ENCODE measurements around the gene FAHD2B.
"Not testable (repeated sequence)": the region's sequence is repeated elsewhere in the genome, so short reads cannot be mapped to it uniquely, and the experiment has no call there.

DNA sequence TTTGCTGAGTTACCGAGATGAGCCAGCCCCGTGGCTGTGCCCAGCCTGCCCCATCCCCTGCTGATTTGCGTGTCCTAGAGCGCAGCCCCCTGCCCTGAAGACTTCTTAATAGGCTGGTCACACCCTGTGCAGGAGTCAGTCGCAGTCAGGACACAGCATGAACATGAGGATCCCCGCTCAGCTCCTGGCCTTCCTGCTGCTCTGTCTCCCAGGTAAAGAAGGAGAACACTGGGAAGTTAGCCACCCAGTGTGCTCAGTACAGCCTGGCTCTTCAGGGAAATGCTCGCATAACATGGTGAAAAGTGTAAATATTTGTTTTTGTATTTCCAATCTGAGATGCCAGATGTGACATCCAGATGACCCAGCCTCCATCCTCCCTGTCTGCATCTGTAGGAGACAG, 34.9 kb downstream of the FAHD2B start:
- TF ChIP-seq, protein P1, sequence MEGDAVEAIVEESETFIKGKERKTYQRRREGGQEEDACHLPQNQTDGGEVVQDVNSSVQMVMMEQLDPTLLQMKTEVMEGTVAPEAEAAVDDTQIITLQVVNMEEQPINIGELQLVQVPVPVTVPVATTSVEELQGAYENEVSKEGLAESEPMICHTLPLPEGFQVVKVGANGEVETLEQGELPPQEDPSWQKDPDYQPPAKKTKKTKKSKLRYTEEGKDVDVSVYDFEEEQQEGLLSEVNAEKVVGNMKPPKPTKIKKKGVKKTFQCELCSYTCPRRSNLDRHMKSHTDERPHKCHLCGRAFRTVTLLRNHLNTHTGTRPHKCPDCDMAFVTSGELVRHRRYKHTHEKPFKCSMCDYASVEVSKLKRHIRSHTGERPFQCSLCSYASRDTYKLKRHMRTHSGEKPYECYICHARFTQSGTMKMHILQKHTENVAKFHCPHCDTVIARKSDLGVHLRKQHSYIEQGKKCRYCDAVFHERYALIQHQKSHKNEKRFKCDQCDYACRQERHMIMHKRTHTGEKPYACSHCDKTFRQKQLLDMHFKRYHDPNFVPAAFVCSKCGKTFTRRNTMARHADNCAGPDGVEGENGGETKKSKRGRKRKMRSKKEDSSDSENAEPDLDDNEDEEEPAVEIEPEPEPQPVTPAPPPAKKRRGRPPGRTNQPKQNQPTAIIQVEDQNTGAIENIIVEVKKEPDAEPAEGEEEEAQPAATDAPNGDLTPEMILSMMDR (IDR thresholded peaks at IDR 0.05): not testable (repeated sequence)
- TF ChIP-seq POLR2A (IDR thresholded peaks at IDR 0.05): not testable (repeated sequence)
